Measurements from ENCODE around the gene HOTAIR. TPM values are rescaled to one million over a fixed set of nuclear protein-coding genes. Genes with fewer than 3 reads are reported as not detected.

HOTAIR gene
- polyA plus RNA-seq, 2 of the 4 experiments (the other 2 are of a cell fraction) = 0.67 to 0.71 TPM

- no peak for TF ChIP-seq CBX8 (IDR thresholded peaks at IDR 0.05)
- TF ChIP-seq NPAS2 (CRISPR knock-in tag; IDR thresholded peaks at IDR 0.05; ENCODE audit: borderline replicate concordance) = no peak
- TF ChIP-seq EHMT2 (IDR thresholded peaks at IDR 0.05; ENCODE audit: low read depth) = no peak
- TF ChIP-seq RCOR1 (IDR thresholded peaks at IDR 0.05; ENCODE audit: low read depth, low read length) = no peak
- TF ChIP-seq EHF (CRISPR knock-in tag; IDR thresholded peaks at IDR 0.05) = no peak
- no peak for TF ChIP-seq TP53 (CRISPR knock-in tag; IDR thresholded peaks at IDR 0.05)
- no peak for TF ChIP-seq CHD2 (IDR thresholded peaks at IDR 0.05; ENCODE audit: low read length, partially characterized antibody)
- no peak for TF ChIP-seq ESRRA (IDR thresholded peaks at IDR 0.05; ENCODE audit: borderline replicate concordance, low read length)
- TF ChIP-seq FOSL2 (IDR thresholded peaks at IDR 0.05) = no peak
- TF ChIP-seq FOSL2 (CRISPR knock-in tag; IDR thresholded peaks at IDR 0.05) = no peak
- no peak for TF ChIP-seq FOSB (CRISPR knock-in tag; IDR thresholded peaks at IDR 0.05)
- no peak for TF ChIP-seq CTCF (IDR thresholded peaks at IDR 0.05)
- no peak for TF ChIP-seq HEYL (CRISPR knock-in tag; IDR thresholded peaks at IDR 0.05)
- no peak for TF ChIP-seq MAZ (IDR thresholded peaks at IDR 0.05; ENCODE audit: borderline replicate concordance, low read depth, low read length)
- no peak for TF ChIP-seq RAD21 (conservative IDR thresholded peaks at IDR 0.05 in 1 of 2, IDR thresholded peaks at IDR 0.05 in 1 of 2)
- H3K9me3 ChIP-seq = no peaks in the 10 kb centered on the region
- H3K4me1 ChIP-seq = peaks cover 13% of the 10 kb centered on the region
- no peak for DNase-seq (ENCODE audit: low read depth in 1 of 2, low spot score in 1 of 2)
- no peak overlapping the region for H3K27ac ChIP-seq
- ChIA-PET CTCF (interaction anchor here (1.7 to 28.7 kb wide), 9 partner anchors 8 to 235 kb away, joined by 4 to 1074 read pairs (median 54); partner anchors contain the start of genes HOXC10, HOXC5, HOXC6 and SMUG1), POLR2A (interaction anchor here (0.7 kb wide), 1 partner anchor 50 kb away, joined by 3 read pairs; no protein-coding TSS in a partner anchor)
- no peak for FAIRE-seq
- no peak overlapping the region for H3K4me3 ChIP-seq
- H3K4me2 ChIP-seq = no peak overlapping the region
- ATAC-seq = no peak
- WGBS (ENCODE audit: missing lambda C conversion rate) = 91% methylated on average over 3 of the region's 3 CpGs
Observed at GRCh38 chr12:54003625-54004024, 28.9 kb upstream of the HOTAIR start.

- H3K27ac ChIP-seq = no peak overlapping the region
- DNase-seq (ENCODE audit: low read depth in 1 of 2, low spot score in 1 of 2) = no peak
- no peak for ATAC-seq
- ChIA-PET CTCF (interaction anchor here (0.9 to 28.7 kb wide), 11 partner anchors 8 to 256 kb away, joined by 3 to 1074 read pairs (median 40); partner anchors contain the start of genes HOXC10, HOXC5, HOXC6 and SMUG1), POLR2A (interaction anchor here (0.7 kb wide), 1 partner anchor 51 kb away, joined by 3 read pairs; no protein-coding TSS in a partner anchor)
- H3K9me3 ChIP-seq = no peaks in the 10 kb centered on the region
- WGBS (ENCODE audit: missing lambda C conversion rate) = 94% methylated on average over 19 of the region's 19 CpGs
- H3K4me3 ChIP-seq = no peak overlapping the region
- no peak overlapping the region for H3K4me2 ChIP-seq
- FAIRE-seq = no peak
- TF ChIP-seq RNF2 (IDR thresholded peaks at IDR 0.05; ENCODE audit: borderline replicate concordance, low read depth) (no peak), MAX (IDR thresholded peaks at IDR 0.05) (no peak), EHF (CRISPR knock-in tag; IDR thresholded peaks at IDR 0.05) (no peak), RAD21 (conservative IDR thresholded peaks at IDR 0.05 in 1 of 2, IDR thresholded peaks at IDR 0.05 in 1 of 2) (no peak), KDM1A (IDR thresholded peaks at IDR 0.05; ENCODE audit: low read depth) (no peak), MAZ (IDR thresholded peaks at IDR 0.05; ENCODE audit: borderline replicate concordance, low read depth, low read length) (no peak), JUNB (IDR thresholded peaks at IDR 0.05) (no peak), FOSL2 (IDR thresholded peaks at IDR 0.05) (no peak), FOSL2 (CRISPR knock-in tag; IDR thresholded peaks at IDR 0.05) (no peak)
- peaks cover 13% of the 10 kb centered on the region for H3K4me1 ChIP-seq
Observed at GRCh38 chr12:54002915-54003389, 28.2 kb upstream of the HOTAIR start.

GRCh38 chr12:54002278-54002914 is 27.6 kb upstream of the HOTAIR start:
- no peak overlapping the region for H3K4me3 ChIP-seq
- 88% methylated on average over 19 of the region's 19 CpGs for WGBS (ENCODE audit: missing lambda C conversion rate)
- H3K4me2 ChIP-seq = no peak overlapping the region
- ATAC-seq (no peak), DNase-seq (ENCODE audit: low read depth in 1 of 2, low spot score in 1 of 2) (no peak), FAIRE-seq (no peak)
- POLR2A ChIA-PET = no interaction called here
- H3K4me1 ChIP-seq = peaks cover 13% of the 10 kb centered on the region
- TF ChIP-seq FOSB (CRISPR knock-in tag; IDR thresholded peaks at IDR 0.05) (no peak), HEYL (CRISPR knock-in tag; IDR thresholded peaks at IDR 0.05) (no peak), NPAS2 (CRISPR knock-in tag; IDR thresholded peaks at IDR 0.05; ENCODE audit: borderline replicate concordance) (no peak), CBX2 (IDR thresholded peaks at IDR 0.05; ENCODE audit: borderline replicate concordance, low read depth) (no peak), ZC3H11A (IDR thresholded peaks at IDR 0.05) (no peak), NR3C1 (IDR thresholded peaks at IDR 0.05) (no peak), RCOR1 (IDR thresholded peaks at IDR 0.05; ENCODE audit: low read depth, low read length) (no peak), RNF2 (IDR thresholded peaks at IDR 0.05; ENCODE audit: borderline replicate concordance, low read depth) (no peak), HOXB13 (CRISPR knock-in tag; IDR thresholded peaks at IDR 0.05; ENCODE audit: low read depth) (no peak), REST (IDR thresholded peaks at IDR 0.05) (no peak), MAX (IDR thresholded peaks at IDR 0.05) (no peak)
- H3K27ac ChIP-seq = no peak overlapping the region
- CTCF ChIA-PET = interaction anchor here (0.8 to 28.7 kb wide), 11 partner anchors 11 to 255 kb away, joined by 3 to 1074 read pairs (median 40); partner anchors contain the start of genes HOXC10, HOXC5, HOXC6 and SMUG1
- H3K9me3 ChIP-seq = no peaks in the 10 kb centered on the region

Measured in A549 (cell line).